Aorta (tissue), 5 donors: ENCODE data around the gene EML1. TPM values are rescaled to one million over a fixed set of nuclear protein-coding genes. Genes with fewer than 3 reads are reported as not detected.
A peak's percentile ranks its signal among the peaks of the same experiment; 100 is the strongest.

Source experiments
- ATAC-seq: fragments of 200-7000 bp; cut with Tn5 transposase; one replicate; pipeline ENCODE4 v1.9.1; 2022; ENCODE audit warnings: moderate library complexity; ENCODE audit not compliant: low FRiP score
- DNase-seq, 2 donors: peaks; one replicate each; pipeline ENCODE4 v3.0.0-alpha.2; 2020
- H3K27ac ChIP-seq, 2 donors: one replicate each; pipeline ENCODE4 v1.5.1; 2013; ENCODE audit warnings: low read length in 2 of 2, mild to moderate bottlenecking in 2 of 2, moderate library complexity in 2 of 2, control low read depth in 1 of 2, inconsistent platforms in 1 of 2, low read depth in 1 of 2
- H3K27me3 ChIP-seq, 2 donors: one replicate each; pipeline ENCODE4 v1.6.1; 2013; ENCODE audit warnings: control low read depth in 1 of 2, low read length in 1 of 2, mild to moderate bottlenecking in 1 of 2, moderate library complexity in 1 of 2; ENCODE audit not compliant: insufficient read depth in 2 of 2, control insufficient read depth in 1 of 2
- H3K36me3 ChIP-seq, 2 donors: one replicate each; pipeline ENCODE4 v1.6.1; 2013; ENCODE audit warnings: control low read depth in 1 of 2, low read length in 1 of 2, mild to moderate bottlenecking in 1 of 2; ENCODE audit not compliant: insufficient read depth in 2 of 2, control insufficient read depth in 1 of 2
- H3K4me1 ChIP-seq, 2 donors: one replicate each; pipeline ENCODE4 v1.6.1; 2013; ENCODE audit warnings: low read length in 2 of 2, control low read depth in 1 of 2, mild to moderate bottlenecking in 1 of 2, moderate library complexity in 1 of 2; ENCODE audit not compliant: insufficient read depth in 2 of 2, control insufficient read depth in 1 of 2
- H3K4me3 ChIP-seq, 2 donors: one replicate each; pipeline ENCODE4 v1.5.1; 2013; ENCODE audit warnings: low read length in 2 of 2, control low read depth in 1 of 2, mild to moderate bottlenecking in 1 of 2
- H3K9me3 ChIP-seq: one replicate; pipeline ENCODE4 v1.6.1; 2013; ENCODE audit warnings: mild to moderate bottlenecking, low read length; ENCODE audit not compliant: control insufficient read depth
- WGBS, 2 donors: extraction: QIAGEN DNeasy Blood & Tissue Kit; methylation state at CpG; one replicate each; pipeline ENCODE4 v1.1.7; 2013; 5-methylcytosine and 5-hydroxymethylcytosine counted together
- intact Hi-C, 2 donors: fragments of 100-400 bp; cut with DNase I; formaldehyde crosslinking; loops; one replicate each; pipeline versions ENCODE4 v1.14.2 to v1.15.0; 2022
- polyA plus RNA-seq, 2 donors: library from polyadenylated mRNA; stranded (reverse); fragments of 200-250 nt; gene quantifications; one replicate each; pipeline ENCODE4 v1.2.3, GENCODE V29; 2013
- total RNA-seq, 2 donors: library from RNA; stranded (reverse); fragmentation: NEBNext Ultra II Directional; extraction: Animal tissue kit (Norgen Biotek cat#: 25700); gene quantifications; one replicate each; pipeline ENCODE4 v1.2.1, GENCODE V29; 2021
- donor health status: healthy with polysubstance abuse.
- donor health status: Bipolar disorder and iron deficiency.
- donor health status: DM: no; HTN: no; CAD: no.
- donor health status: DM: no; HTN: no; CAD: no.
- donor health status: DM: yes; HTN: yes; CAD: no.

EML1 gene
- total and polyA plus RNA-seq, 4 donors, result 4.8 to 62.0 (median 36.6) TPM

- no peak for ATAC-seq
- Histone ChIP-seq H3K4me3 (no peak overlapping the region), H3K27me3 (no peaks in the 10 kb centered on the region), H3K4me1 (no peaks in the 10 kb centered on the region), H3K27ac (no peak overlapping the region), H3K36me3 (no peaks in the 10 kb centered on the region), H3K9me3 (no peaks in the 10 kb centered on the region)
- no peak for DNase-seq
- intact Hi-C loops, result no loop called here
- WGBS, 2 donors, result 94 to 95% methylated on average over 26 of the region's 26 CpGs
Observed at GRCh38 chr14:99773521-99774497, 19.4 kb upstream of the EML1 start.

- DNase-seq (no peak), ATAC-seq (no peak)
- H3K9me3 ChIP-seq, result no peaks in the 10 kb centered on the region
- intact Hi-C loops, result no loop called here
- H3K36me3 ChIP-seq, result no peaks in the 10 kb centered on the region
- H3K27me3 ChIP-seq, result no peaks in the 10 kb centered on the region
- no peak overlapping the region for H3K27ac ChIP-seq
- no peak overlapping the region for H3K4me3 ChIP-seq
- H3K4me1 ChIP-seq, result no peaks in the 10 kb centered on the region
- 73 to 80% methylated on average over 6 of the region's 6 CpGs for WGBS, 2 donors
Observed at GRCh38 chr14:99774556-99775307, 18.5 kb upstream of the EML1 start.

- no peak overlapping the region for H3K27ac ChIP-seq
- WGBS, 2 donors, result 93 to 95% methylated on average over 9 of the region's 9 CpGs
Observed at GRCh38 chr14:99775351-99775750, 17.9 kb upstream of the EML1 start.

GRCh38 chr14:99777951-99778350 is 15.3 kb upstream of the EML1 start:
- Histone ChIP-seq H3K27me3 (no peaks in the 10 kb centered on the region), H3K27ac (no peak overlapping the region), H3K4me3 (no peak overlapping the region), H3K36me3 (no peaks in the 10 kb centered on the region), H3K9me3 (no peaks in the 10 kb centered on the region), H3K4me1 (no peaks in the 10 kb centered on the region)
- 85 to 89% methylated on average over 2 of the region's 2 CpGs for WGBS, 2 donors
- DNase-seq (no peak), ATAC-seq (no peak)
- intact Hi-C loops, result no loop called here

More at GRCh38 chr14:99775351-99775750, 17.9 kb upstream of the EML1 start:
- DNase-seq, result no peak
- Histone ChIP-seq H3K4me3 (no peak overlapping the region), H3K9me3 (no peaks in the 10 kb centered on the region), H3K4me1 (no peaks in the 10 kb centered on the region), H3K27me3 (no peaks in the 10 kb centered on the region), H3K36me3 (no peaks in the 10 kb centered on the region)
- ATAC-seq, result peak; percentile 8
- intact Hi-C loops, result no loop called here

GRCh38 chr14:99779751-99780150 is 13.5 kb upstream of the EML1 start:
- intact Hi-C loops, result no loop called here
- no peaks in the 10 kb centered on the region for H3K4me1 ChIP-seq
- H3K9me3 ChIP-seq, result no peaks in the 10 kb centered on the region
- ATAC-seq (no peak), DNase-seq (no peak)
- WGBS, 2 donors, result 95 to 100% methylated on average over 1 of the region's 1 CpG
- no peak overlapping the region for H3K27ac ChIP-seq
- H3K4me3 ChIP-seq, result no peak overlapping the region
- H3K36me3 ChIP-seq, result no peaks in the 10 kb centered on the region
- H3K27me3 ChIP-seq, result no peaks in the 10 kb centered on the region

- H3K36me3 ChIP-seq, result no peaks in the 10 kb centered on the region
- H3K4me3 ChIP-seq, result no peak overlapping the region
- H3K9me3 ChIP-seq, result no peaks in the 10 kb centered on the region
- no peaks in the 10 kb centered on the region for H3K4me1 ChIP-seq
- H3K27ac ChIP-seq, result no peak overlapping the region
- H3K27me3 ChIP-seq, result no peaks in the 10 kb centered on the region
- ATAC-seq, result no peak
- intact Hi-C loops, result no loop called here
- 95 to 97% methylated on average over 9 of the region's 9 CpGs for WGBS, 2 donors
- no peak for DNase-seq
Observed at GRCh38 chr14:99780690-99781089, 12.5 kb upstream of the EML1 start.

- no peaks in the 10 kb centered on the region for H3K27me3 ChIP-seq
- intact Hi-C loops, result no loop called here
- H3K27ac ChIP-seq, result no peak overlapping the region
- 91 to 93% methylated on average over 6 of the region's 6 CpGs for WGBS, 2 donors
- ATAC-seq (no peak), DNase-seq (no peak)
- no peaks in the 10 kb centered on the region for H3K9me3 ChIP-seq
- no peaks in the 10 kb centered on the region for H3K36me3 ChIP-seq
- no peak overlapping the region for H3K4me3 ChIP-seq
- H3K4me1 ChIP-seq, result no peaks in the 10 kb centered on the region
Observed at GRCh38 chr14:99781091-99781490, 12.1 kb upstream of the EML1 start.

- no peak overlapping the region for H3K27ac ChIP-seq
- DNase-seq (no peak), ATAC-seq (no peak)
- H3K27me3 ChIP-seq, result no peaks in the 10 kb centered on the region
- H3K4me3 ChIP-seq, result no peak overlapping the region
- H3K4me1 ChIP-seq, result no peaks in the 10 kb centered on the region
- no peaks in the 10 kb centered on the region for H3K36me3 ChIP-seq
- intact Hi-C loops, result no loop called here
- H3K9me3 ChIP-seq, result no peaks in the 10 kb centered on the region
- 89 to 93% methylated on average over 14 of the region's 14 CpGs for WGBS, 2 donors
Observed at GRCh38 chr14:99781853-99782610, 11.2 kb upstream of the EML1 start.
